GM18858 (cell line): Measurements from ENCODE around the gene IFIT5.
"Not testable (repeated sequence)": the region's sequence is repeated elsewhere in the genome, so short reads cannot be mapped to it uniquely, and the experiment has no call there.

Experiments
- ATAC-seq: cut with Tn5 transposase; IDR thresholded peaks from one replicate; pipeline ENCODE4 v1.9.1; 2021; ENCODE audit not compliant: unreplicated experiment

Gene IFIT5

GRCh38 chr10:89427629-89428028, 13.3 kb downstream of the IFIT5 start:
- no peak for ATAC-seq

- ATAC-seq, result no peak
These were observed 14.5 kb downstream of the IFIT5 start for GRCh38 chr10:89428877-89429276.

GRCh38 chr10:89431977-89432376, 17.6 kb downstream of the IFIT5 start:
- ATAC-seq, result no peak

DNA sequence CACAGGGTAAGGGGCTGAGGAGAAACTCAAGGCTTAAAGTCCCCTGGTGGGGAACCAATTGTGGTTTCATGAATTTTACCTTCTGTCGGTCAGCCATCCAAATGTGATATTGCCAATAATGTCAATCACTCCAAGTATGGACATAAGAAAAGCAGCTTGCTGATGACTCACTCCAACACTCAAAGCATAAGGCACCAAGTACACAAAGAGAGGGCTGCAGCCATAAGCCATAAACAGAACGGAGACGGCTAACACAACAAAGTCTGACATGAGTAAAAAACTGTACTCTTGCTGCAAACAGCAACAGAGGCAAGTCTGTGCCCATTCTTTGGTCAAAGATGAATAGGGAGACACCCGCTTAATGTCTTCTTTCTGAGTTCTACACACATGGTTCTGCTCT, 24.2 kb downstream of the IFIT5 start:
- ATAC-seq, result no peak

DNA sequence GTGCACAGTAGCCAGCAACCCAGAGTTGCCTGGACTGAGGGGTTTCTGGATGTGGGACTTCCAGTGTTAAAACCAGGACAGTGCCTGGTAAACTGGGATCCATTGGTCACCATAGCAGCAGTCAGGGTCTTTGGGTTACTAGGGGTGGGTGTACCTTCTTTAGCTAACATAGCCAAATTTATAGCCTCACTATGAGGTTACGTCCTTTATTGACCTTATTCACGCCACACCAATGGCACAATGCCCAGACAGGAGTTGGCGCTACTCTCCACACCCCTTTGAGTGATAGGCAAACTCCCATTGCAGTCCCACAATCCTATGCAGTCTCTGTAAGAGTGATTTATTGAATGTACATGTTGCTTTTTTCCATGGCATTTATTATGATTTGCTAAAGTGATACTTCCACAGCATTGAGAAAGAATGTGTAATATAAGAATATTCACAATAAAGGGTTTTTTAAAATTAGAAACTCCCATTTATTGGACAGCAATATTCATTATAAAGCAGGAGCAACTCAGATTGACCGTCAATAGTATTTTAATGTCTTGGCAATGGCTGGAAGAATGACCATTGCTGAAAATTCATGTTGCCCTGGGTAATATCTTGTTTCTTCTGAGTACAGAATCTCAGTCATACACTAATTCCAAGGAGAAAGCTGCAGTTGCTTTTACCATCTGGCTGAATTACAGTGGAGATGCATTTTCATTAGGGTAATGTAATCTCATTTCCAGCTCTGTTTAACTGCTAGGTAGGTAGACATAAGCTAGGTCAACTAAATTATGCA, 26.1 kb downstream of the IFIT5 start:
- no peak for ATAC-seq

- no peak for ATAC-seq
These were observed 27.9 kb downstream of the IFIT5 start for GRCh38 chr10:89442289-89442688.

GRCh38 chr10:89444819-89445218, 30.5 kb downstream of the IFIT5 start:
- not testable (repeated sequence) for ATAC-seq

DNA sequence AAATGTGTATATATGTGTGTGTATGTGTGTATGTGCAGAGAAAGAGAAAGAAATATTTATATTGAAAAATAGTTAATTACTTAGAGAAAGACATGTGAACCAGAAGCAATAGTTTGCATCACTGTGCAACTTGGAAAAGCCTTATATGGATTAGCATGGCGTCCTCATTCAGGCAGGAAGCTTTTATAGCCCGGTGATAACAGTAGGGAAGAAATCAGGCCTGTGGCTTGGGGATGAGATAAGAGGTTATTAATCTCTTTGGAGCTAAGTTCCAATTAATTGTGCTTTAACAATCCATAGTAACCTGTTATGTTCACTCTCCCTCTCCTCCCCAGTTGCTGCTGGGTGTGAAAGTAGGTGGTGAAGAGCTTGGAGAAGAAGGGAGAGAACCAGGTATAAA, 36.5 kb downstream of the IFIT5 start:
- no peak for ATAC-seq

DNA sequence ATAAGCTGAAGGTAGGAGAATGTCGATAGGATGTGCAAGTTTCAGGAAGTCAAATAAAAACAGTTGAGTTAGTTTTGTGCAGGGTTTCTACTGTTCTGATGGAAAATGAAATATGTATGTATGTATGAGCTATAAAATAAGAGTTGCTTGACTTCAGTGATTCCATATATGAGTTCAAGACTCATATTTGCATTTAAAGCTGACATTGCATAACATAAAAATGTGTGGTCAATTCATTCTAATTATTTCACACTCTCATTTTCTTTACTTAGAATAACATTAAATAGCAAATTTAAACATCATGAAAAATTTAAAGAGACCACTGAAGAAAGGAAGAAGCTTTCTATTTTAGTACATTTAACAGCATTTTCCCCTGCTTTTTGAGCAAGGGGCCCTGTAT, 37.8 kb downstream of the IFIT5 start:
- ATAC-seq, result no peak

DNA sequence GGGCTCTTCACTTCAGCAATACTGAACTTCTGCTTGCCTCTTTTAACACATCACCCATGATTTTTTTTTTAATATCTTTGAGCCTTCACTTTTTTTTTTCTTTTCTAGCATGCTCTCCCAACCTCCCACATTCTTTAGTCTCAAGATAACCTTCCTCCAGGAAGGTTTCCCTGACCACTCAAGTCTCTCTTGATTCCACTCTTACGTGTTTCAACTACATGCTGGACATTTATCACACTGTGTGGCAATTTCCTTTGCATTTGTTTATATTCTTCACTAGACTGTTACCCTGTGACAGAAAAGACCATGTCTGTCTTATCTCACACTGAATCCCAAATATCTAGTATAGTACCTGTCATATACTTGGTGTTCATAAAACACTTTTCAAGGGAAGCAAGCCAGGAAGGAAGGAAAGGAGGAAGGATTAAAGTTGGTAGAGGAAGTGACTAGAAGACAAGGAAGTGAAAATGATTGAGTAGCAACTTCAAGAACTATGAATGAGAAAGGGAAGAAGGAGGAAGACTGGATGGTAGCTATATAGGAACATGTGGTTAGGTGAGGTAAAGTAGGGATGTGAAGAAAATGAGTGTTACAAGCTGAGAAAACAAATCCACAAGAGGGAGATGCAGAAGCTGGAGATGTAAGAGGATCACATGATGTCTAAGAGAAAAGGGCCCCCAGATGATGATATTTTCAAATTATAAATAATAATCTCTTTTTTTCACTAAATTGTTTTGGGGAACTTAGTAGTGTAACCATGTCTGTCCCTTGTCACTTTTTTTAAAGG, 40.4 kb downstream of the IFIT5 start:
- ATAC-seq, result no peak

GRCh38 chr10:89458291-89458690, 43.9 kb downstream of the IFIT5 start:
- no peak for ATAC-seq

DNA sequence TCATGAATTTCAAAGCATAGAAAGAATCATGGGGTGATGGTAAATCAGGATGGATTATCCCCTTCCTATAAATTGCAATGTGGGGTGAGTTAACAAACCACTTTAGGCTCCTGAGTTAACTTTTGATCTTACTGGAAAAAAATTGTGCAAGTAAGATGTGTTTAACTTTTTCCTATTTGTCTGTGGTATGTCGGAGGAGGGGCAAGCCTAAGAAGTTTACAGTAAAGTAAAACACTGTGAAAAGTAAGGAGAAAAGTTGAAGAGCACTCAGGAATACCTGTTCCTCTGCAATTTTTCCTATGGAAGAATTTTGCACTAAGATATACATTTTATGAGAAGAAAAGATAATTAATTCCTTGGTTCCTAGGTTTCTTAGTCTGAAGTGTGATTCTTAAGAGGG, 44.4 kb downstream of the IFIT5 start:
- no peak for ATAC-seq

- no peak for ATAC-seq
These were observed 49.6 kb downstream of the IFIT5 start for GRCh38 chr10:89463846-89464537.

GRCh38 chr10:89465196-89465595, 50.8 kb downstream of the IFIT5 start:
- ATAC-seq, result no peak

DNA sequence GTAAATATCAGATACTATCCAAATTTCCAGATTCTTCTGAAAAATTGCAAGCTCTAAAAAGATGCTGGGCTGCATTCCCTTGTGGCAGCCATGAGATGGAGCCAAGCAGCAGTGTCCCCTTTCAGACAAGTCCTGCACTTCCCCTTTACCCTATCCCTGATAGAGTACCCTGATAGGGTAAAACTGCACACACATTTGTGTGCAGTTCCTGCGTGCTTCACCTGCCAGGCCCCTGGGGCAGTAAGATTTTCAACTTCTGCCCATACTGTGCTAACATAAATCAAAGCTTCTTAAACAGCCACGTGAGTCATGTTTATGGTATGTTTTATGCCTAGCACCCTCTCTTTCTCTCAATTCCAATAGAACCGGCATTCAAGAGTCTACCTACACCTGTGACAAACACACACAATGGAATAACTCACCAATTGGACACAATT, 52.2 kb downstream of the IFIT5 start:
- ATAC-seq, result no peak

GRCh38 chr10:89468191-89468965, 54.0 kb downstream of the IFIT5 start:
- ATAC-seq, result no peak

- no peak for ATAC-seq
These were observed 55.1 kb downstream of the IFIT5 start for GRCh38 chr10:89469517-89469916.
